Keratinocyte (primary cell): ENCODE data around the gene KRT23.

Experiments
- EZH2 ChIP-seq: IDR thresholded peaks from one replicate; pipeline ENCODE4 v1.6.1; 2012; ENCODE audit warnings: inconsistent platforms, mild to moderate bottlenecking, low read length, moderate library complexity
- TF ChIP-seq, protein P1 (sequence below), 3 experiments: IDR thresholded peaks in 1 of 3; conservative IDR thresholded peaks in 1 of 3; optimal IDR thresholded peaks in 1 of 3; 2 replicates in 2 of 3; 3 replicates in 1 of 3; pipeline versions ENCODE3 to v1.5.1; 2011; ENCODE audit warnings: low read length in 3 of 3, mild to moderate bottlenecking in 3 of 3, moderate library complexity in 2 of 3, control low read depth in 1 of 3, inconsistent platforms in 1 of 3; ENCODE audit not compliant: insufficient read depth in 2 of 3; ENCODE audit errors: extremely low read depth in 1 of 3

DNA sequence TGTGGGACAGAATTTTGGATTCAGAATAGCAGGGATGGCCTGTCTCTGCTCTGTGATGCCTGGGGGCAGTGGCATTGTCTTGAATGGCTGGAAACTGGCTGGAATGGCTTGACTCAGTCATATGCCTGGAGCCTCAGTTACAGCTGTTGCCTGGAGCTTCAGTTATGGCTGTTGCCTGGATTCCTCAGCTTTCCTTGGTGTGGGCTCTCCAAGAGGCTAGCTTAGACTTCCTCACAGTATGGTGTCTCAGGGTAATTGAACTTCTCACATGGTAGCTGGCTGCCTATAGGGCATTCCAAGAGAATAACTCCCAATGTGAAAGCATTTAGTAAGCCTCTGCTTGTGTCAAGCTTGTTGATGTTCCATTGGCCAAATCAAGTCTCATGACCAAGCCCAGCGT lies 21.1 kb downstream of the KRT23 start:
- no peak for TF ChIP-seq EZH2
- TF ChIP-seq, protein P1, sequence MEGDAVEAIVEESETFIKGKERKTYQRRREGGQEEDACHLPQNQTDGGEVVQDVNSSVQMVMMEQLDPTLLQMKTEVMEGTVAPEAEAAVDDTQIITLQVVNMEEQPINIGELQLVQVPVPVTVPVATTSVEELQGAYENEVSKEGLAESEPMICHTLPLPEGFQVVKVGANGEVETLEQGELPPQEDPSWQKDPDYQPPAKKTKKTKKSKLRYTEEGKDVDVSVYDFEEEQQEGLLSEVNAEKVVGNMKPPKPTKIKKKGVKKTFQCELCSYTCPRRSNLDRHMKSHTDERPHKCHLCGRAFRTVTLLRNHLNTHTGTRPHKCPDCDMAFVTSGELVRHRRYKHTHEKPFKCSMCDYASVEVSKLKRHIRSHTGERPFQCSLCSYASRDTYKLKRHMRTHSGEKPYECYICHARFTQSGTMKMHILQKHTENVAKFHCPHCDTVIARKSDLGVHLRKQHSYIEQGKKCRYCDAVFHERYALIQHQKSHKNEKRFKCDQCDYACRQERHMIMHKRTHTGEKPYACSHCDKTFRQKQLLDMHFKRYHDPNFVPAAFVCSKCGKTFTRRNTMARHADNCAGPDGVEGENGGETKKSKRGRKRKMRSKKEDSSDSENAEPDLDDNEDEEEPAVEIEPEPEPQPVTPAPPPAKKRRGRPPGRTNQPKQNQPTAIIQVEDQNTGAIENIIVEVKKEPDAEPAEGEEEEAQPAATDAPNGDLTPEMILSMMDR (optimal IDR thresholded peaks at IDR 0.05 in 1 of 3, IDR thresholded peaks at IDR 0.05 in 1 of 3, conservative IDR thresholded peaks at IDR 0.05 in 1 of 3; ENCODE audit: extremely low read depth in 1 of 3, insufficient read depth in 2 of 3, low read length in 3 of 3) = no peak
